Right ventricle myocardium superior (tissue), 1 donor: ENCODE measurements around the gene LRRC75A. TPM values are rescaled to one million over a fixed set of nuclear protein-coding genes. Genes with fewer than 3 reads are reported as not detected.
A peak's percentile ranks its signal among the peaks of the same experiment; 100 is the strongest.

ENCODE experiments used
- ATAC-seq: fragments of 200-7000 bp; cut with Tn5 transposase; one replicate; pipeline ENCODE4 v1.9.1; 2020; ENCODE audit warnings: mild to moderate bottlenecking; ENCODE audit not compliant: poor library complexity
- DNase-seq: peaks from one replicate; pipeline ENCODE4 v3.0.0-alpha.2; 2020
- intact Hi-C: fragments of 100-400 bp; cut with DNase I; formaldehyde crosslinking; loops from one replicate; pipeline ENCODE4 v1.11.2; 2022
- total RNA-seq: library from RNA; stranded (reverse); fragmentation: NEBNext Ultra II Directional; extraction: Animal tissue kit (Norgen Biotek cat#: 25700); gene quantifications from one replicate; pipeline ENCODE4 v1.2.1, GENCODE V29; 2021
- donor health status: DM: no; HTN: yes; CAD: no; lungs with severe emphysema.

The LRRC75A gene
- total RNA-seq, 1 donor from 2014 or later, result 0.40 TPM

- intact Hi-C loops, result no loop called here
- DNase-seq (no peak), ATAC-seq (peak; percentile 92)
These were observed 14.7 kb downstream of the LRRC75A start for GRCh38 chr17:16477255-16477654.

- DNase-seq (no peak), ATAC-seq (no peak)
- intact Hi-C loops, result no loop called here
These were observed 16.8 kb downstream of the LRRC75A start for GRCh38 chr17:16475179-16475704.

GRCh38 chr17:16474012-16474725 lies 17.8 kb downstream of the LRRC75A start:
- intact Hi-C loops, result no loop called here
- ATAC-seq (no peak), DNase-seq (no peak)

- intact Hi-C loops, result no loop called here
- no peak for DNase-seq
- ATAC-seq, result no peak
These were observed 18.7 kb downstream of the LRRC75A start for GRCh38 chr17:16473044-16474011.

- intact Hi-C loops, result no loop called here
- no peak for DNase-seq
- no peak for ATAC-seq
These were observed 19.5 kb downstream of the LRRC75A start for GRCh38 chr17:16472539-16472938.

GRCh38 chr17:16471295-16471694 lies 20.7 kb downstream of the LRRC75A start:
- DNase-seq (no peak), ATAC-seq (no peak)
- intact Hi-C loops, result no loop called here

GRCh38 chr17:16470265-16470664 lies 21.7 kb downstream of the LRRC75A start:
- intact Hi-C loops, result no loop called here
- peak; percentile 42 for ATAC-seq
- DNase-seq, result no peak

- DNase-seq (no peak), ATAC-seq (no peak)
These were observed 23.5 kb downstream of the LRRC75A start for GRCh38 chr17:16468428-16468992.

GRCh38 chr17:16467886-16468285 lies 24.1 kb downstream of the LRRC75A start:
- no peak for ATAC-seq
- intact Hi-C loops, result no loop called here
- DNase-seq, result no peak

More at GRCh38 chr17:16468428-16468992, 23.5 kb downstream of the LRRC75A start:
- intact Hi-C loops, result no loop called here

- no peak for ATAC-seq
- no peak for DNase-seq
- intact Hi-C loops, result no loop called here
These were observed 24.9 kb downstream of the LRRC75A start for GRCh38 chr17:16467044-16467443.

- intact Hi-C loops, result no loop called here
These were observed 25.6 kb downstream of the LRRC75A start for GRCh38 chr17:16466407-16466806.

GRCh38 chr17:16465861-16466338 lies 26.1 kb downstream of the LRRC75A start:
- DNase-seq (peak; percentile 61), ATAC-seq (peak; percentile 45)
- intact Hi-C loops, result no loop called here

More at GRCh38 chr17:16466407-16466806, 25.6 kb downstream of the LRRC75A start:
- ATAC-seq, result no peak
- DNase-seq, result no peak

- no peak for ATAC-seq
- intact Hi-C loops, result no loop called here
- no peak for DNase-seq
These were observed 27.0 kb downstream of the LRRC75A start for GRCh38 chr17:16465052-16465312.

GRCh38 chr17:16464303-16465051 lies 27.5 kb downstream of the LRRC75A start:
- intact Hi-C loops, result no loop called here
- ATAC-seq, result no peak
- DNase-seq, result no peak

- intact Hi-C loops, result no loop called here
- DNase-seq (peak; percentile 68), ATAC-seq (peak; percentile 85)
These were observed 28.4 kb downstream of the LRRC75A start for GRCh38 chr17:16463358-16464302.

GRCh38 chr17:16462070-16462864 lies 29.7 kb downstream of the LRRC75A start:
- DNase-seq (no peak), ATAC-seq (no peak)
- intact Hi-C loops, result no loop called here

- ATAC-seq, result no peak
- intact Hi-C loops, result no loop called here
- DNase-seq, result no peak
These were observed 30.5 kb downstream of the LRRC75A start for GRCh38 chr17:16461606-16461866.
